GM23338 (cell line): ENCODE results near the gene SPSB4. TPM values are rescaled to one million over a fixed set of nuclear protein-coding genes. Genes with fewer than 3 reads are reported as not detected.

Experiments
- ATAC-seq: fragments of 200-7000 bp; cut with Tn5 transposase; 3 replicates; pipeline ENCODE4 v1.9.1; 2020
- DNase-seq: peaks from one replicate; pipeline ENCODE4 v3.0.0-alpha.2; 2015; ENCODE audit warnings: low spot score
- H2AFZ ChIP-seq: fragments of 200-600 bp; sonication (generic); 2 replicates; pipeline ENCODE4 v1.8.0; 2016; ENCODE audit warnings: antibody characterized with exemption, mild to moderate bottlenecking, moderate library complexity
- H3F3A ChIP-seq: fragments of 200-600 bp; sonication (generic); replicated peaks from 2 replicates; pipeline ENCODE4 v1.8.0; 2017; ENCODE audit warnings: antibody characterized with exemption, mixed run types, low read depth
- H3K27ac ChIP-seq: fragments of 200-600 bp; sonication (generic); 2 replicates; pipeline ENCODE4 v1.6.1; 2016; ENCODE audit warnings: low read depth
- H3K27me3 ChIP-seq: fragments of 200-600 bp; sonication (generic); 2 replicates; pipeline ENCODE4 v1.8.0; 2016; ENCODE audit warnings: mild to moderate bottlenecking, mixed run types, moderate library complexity; ENCODE audit not compliant: insufficient read depth
- H3K36me3 ChIP-seq: fragments of 200-600 bp; sonication (generic); 2 replicates; pipeline ENCODE4 v1.8.0; 2016; ENCODE audit warnings: mild to moderate bottlenecking; ENCODE audit not compliant: insufficient read depth
- H3K4me1 ChIP-seq: fragments of 200-600 bp; sonication (generic); 2 replicates; pipeline ENCODE4 v1.8.0; 2016; ENCODE audit warnings: mild to moderate bottlenecking, moderate library complexity; ENCODE audit not compliant: insufficient read depth
- H3K4me2 ChIP-seq: fragments of 200-600 bp; sonication (generic); 2 replicates; pipeline ENCODE4 v1.7.1; 2017; ENCODE audit warnings: mixed run types
- H3K4me3 ChIP-seq: fragments of 200-600 bp; sonication (generic); 2 replicates; pipeline ENCODE4 v1.6.1; 2016; ENCODE audit warnings: mixed run types
- H3K79me2 ChIP-seq: fragments of 200-600 bp; sonication (generic); replicated peaks from 2 replicates; pipeline ENCODE4 v1.8.0; 2017; ENCODE audit warnings: mild to moderate bottlenecking; ENCODE audit not compliant: insufficient read depth
- H3K9me2 ChIP-seq: fragments of 200-600 bp; sonication (generic); 2 replicates; pipeline ENCODE4 v1.8.0; 2017; ENCODE audit not compliant: insufficient read depth
- H4K20me1 ChIP-seq: fragments of 200-600 bp; sonication (generic); replicated peaks from 2 replicates; pipeline ENCODE4 v1.8.0; 2017; ENCODE audit warnings: mild to moderate bottlenecking; ENCODE audit not compliant: insufficient read depth
- H3K27ac Mint-ChIP-seq: 2 replicates; pipeline ENCODE4 v1.8.0; 2020; ENCODE audit warnings: inconsistent platforms, mild to moderate bottlenecking, moderate library complexity, mixed read lengths
- H3K27me3 Mint-ChIP-seq: 3 replicates; pipeline ENCODE4 v1.8.0; 2022; ENCODE audit warnings: low read depth, mild to moderate bottlenecking, moderate library complexity, mixed read lengths, inconsistent platforms; ENCODE audit not compliant: insufficient read depth, poor library complexity
- H3K36me3 Mint-ChIP-seq: 3 replicates; pipeline ENCODE4 v1.8.0; 2021; ENCODE audit warnings: low read depth, mild to moderate bottlenecking, inconsistent platforms, moderate library complexity, mixed read lengths
- H3K4me1 Mint-ChIP-seq: 3 replicates; pipeline ENCODE4 v1.8.0; 2020; ENCODE audit warnings: mild to moderate bottlenecking, inconsistent platforms, mixed read lengths
- H3K4me3 Mint-ChIP-seq: 3 replicates; pipeline ENCODE4 v1.8.0; 2021; ENCODE audit warnings: moderate library complexity, mild to moderate bottlenecking, inconsistent platforms, mixed read lengths
- H3K9me3 Mint-ChIP-seq: 3 replicates; pipeline ENCODE4 v1.8.0; 2020; ENCODE audit warnings: moderate library complexity, mild to moderate bottlenecking, inconsistent platforms, mixed read lengths
- EZH2 ChIP-seq: fragments of 200-600 bp; sonication (generic); IDR thresholded peaks from one replicate; pipeline ENCODE4 v1.8.0; 2017; ENCODE audit warnings: antibody characterized with exemption, mild to moderate bottlenecking, low read depth; ENCODE audit not compliant: unreplicated experiment
- JUNB ChIP-seq: IDR thresholded peaks from one replicate; pipeline ENCODE4 v1.6.1; 2016; ENCODE audit warnings: antibody characterized with exemption; ENCODE audit not compliant: unreplicated experiment
- POLR2AphosphoS5 ChIP-seq: IDR thresholded peaks from 2 replicates; pipeline ENCODE4 v1.6.1; 2016; ENCODE audit warnings: antibody characterized with exemption, low read depth
- ZNF114 ChIP-seq: fragments of 250-450 bp; sonication (Bioruptor Pico); IDR thresholded peaks from 2 replicates; pipeline ENCODE4 v1.5.0; 2020; ENCODE audit warnings: mild to moderate bottlenecking, moderate library complexity
- ZNF331 ChIP-seq: fragments of 250-450 bp; sonication (Bioruptor Pico); IDR thresholded peaks from 2 replicates; pipeline ENCODE4 v1.5.0; 2020; ENCODE audit warnings: low read depth, mild to moderate bottlenecking, moderate library complexity
- polyA plus RNA-seq: library from polyadenylated mRNA; unstranded; fragments of >200 nt; fragmentation: Nextera tagmentation; extraction: Ambion mirVana; gene quantifications from 2 replicates; pipeline ENCODE4 v1.2.1, GENCODE V29; 2016
- total RNA-seq: library from RNA; depleted of rRNA; stranded (reverse); fragments of >200 nt; shearing (Covaris generic); gene quantifications from 2 replicates; pipeline ENCODE4 v1.2.3, GENCODE V29; 2014
- TF ChIP-seq, protein P1 (sequence below), 2 experiments: fragments of 200-600 bp in 1 of 2; sonication (generic) in 1 of 2; conservative IDR thresholded peaks; 2 replicates each; pipeline versions ENCODE4 v1.5.1 to v1.6.1; 2016 to 2017; ENCODE audit warnings: antibody characterized with exemption in 2 of 2, low read depth in 2 of 2, mild to moderate bottlenecking in 2 of 2, moderate library complexity in 1 of 2
- TF ChIP-seq, protein P2 (sequence below): IDR thresholded peaks from 2 replicates; pipeline ENCODE4 v1.6.1; 2016; ENCODE audit warnings: antibody characterized with exemption
- TF ChIP-seq, protein P3 (sequence below): IDR thresholded peaks from one replicate; pipeline ENCODE4 v1.6.1; 2018; ENCODE audit warnings: antibody characterized with exemption; ENCODE audit not compliant: unreplicated experiment

Gene SPSB4
- total and polyA plus RNA-seq, 2 experiments from 2014 or later: 6.7 to 25.9 TPM

DNA sequence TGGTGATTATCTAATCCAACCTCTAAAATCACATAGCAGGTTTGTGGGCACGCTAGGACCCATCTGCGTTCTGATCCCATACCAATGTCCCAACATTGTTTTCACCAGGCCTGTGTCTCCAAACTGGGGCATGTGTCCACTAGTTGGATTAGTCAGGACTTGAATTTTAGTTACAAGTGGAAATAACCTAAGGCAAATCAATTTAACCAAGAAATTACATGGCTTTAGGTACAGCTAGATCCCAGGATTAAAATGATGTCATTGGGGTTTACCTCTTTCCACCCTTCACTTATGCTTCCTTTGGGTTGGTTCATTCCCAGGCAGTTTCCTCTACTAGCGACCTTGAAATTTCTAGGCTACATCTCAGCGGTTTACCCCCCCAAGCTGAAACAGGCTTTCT, 133.3 kb downstream of the SPSB4 start (continued):
- TF ChIP-seq, protein P1, sequence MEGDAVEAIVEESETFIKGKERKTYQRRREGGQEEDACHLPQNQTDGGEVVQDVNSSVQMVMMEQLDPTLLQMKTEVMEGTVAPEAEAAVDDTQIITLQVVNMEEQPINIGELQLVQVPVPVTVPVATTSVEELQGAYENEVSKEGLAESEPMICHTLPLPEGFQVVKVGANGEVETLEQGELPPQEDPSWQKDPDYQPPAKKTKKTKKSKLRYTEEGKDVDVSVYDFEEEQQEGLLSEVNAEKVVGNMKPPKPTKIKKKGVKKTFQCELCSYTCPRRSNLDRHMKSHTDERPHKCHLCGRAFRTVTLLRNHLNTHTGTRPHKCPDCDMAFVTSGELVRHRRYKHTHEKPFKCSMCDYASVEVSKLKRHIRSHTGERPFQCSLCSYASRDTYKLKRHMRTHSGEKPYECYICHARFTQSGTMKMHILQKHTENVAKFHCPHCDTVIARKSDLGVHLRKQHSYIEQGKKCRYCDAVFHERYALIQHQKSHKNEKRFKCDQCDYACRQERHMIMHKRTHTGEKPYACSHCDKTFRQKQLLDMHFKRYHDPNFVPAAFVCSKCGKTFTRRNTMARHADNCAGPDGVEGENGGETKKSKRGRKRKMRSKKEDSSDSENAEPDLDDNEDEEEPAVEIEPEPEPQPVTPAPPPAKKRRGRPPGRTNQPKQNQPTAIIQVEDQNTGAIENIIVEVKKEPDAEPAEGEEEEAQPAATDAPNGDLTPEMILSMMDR (conservative IDR thresholded peaks at IDR 0.05; ENCODE audit: low read depth in 2 of 2): no peak
- TF ChIP-seq POLR2AphosphoS5 (no peak), ZNF331 (CRISPR knock-in tag) (no peak), ZNF114 (CRISPR knock-in tag) (no peak), JUNB (no peak)
- TF ChIP-seq, protein P2, sequence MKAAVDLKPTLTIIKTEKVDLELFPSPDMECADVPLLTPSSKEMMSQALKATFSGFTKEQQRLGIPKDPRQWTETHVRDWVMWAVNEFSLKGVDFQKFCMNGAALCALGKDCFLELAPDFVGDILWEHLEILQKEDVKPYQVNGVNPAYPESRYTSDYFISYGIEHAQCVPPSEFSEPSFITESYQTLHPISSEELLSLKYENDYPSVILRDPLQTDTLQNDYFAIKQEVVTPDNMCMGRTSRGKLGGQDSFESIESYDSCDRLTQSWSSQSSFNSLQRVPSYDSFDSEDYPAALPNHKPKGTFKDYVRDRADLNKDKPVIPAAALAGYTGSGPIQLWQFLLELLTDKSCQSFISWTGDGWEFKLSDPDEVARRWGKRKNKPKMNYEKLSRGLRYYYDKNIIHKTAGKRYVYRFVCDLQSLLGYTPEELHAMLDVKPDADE: no peak

DNA sequence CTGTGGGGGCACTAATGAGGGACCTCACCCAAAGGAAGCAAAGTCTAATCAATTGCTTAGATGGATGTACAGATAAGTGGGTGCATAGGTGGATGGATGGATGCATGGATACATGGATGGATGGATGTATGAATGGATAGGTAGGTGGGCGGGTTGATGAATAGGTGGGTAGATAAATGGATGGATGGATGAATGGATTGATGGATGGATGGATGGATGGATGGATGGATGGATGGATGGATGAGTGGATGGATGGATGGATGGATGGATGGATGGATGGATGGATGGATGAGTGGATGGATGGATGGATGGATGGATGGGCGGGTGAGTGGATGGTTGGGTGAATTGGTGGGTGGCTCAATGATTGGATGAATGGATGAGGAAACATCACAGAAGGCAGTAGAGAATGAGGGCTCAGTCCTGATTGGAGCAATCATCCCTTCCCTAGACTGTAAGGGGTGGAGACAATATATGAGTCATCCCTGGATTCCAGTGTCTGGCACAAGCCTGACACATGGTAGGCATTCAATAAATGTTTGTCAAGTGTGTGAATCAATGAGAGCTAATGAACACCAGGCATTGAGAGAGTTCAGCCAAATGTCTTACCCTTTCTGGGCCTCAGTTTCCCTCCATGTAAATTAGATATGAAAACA, 140.1 kb downstream of the SPSB4 start:
- H3K36me3 ChIP-seq: no peaks in the 10 kb centered on the region
- H3K27ac Mint-ChIP-seq: no peak overlapping the region
- H3K9me3 Mint-ChIP-seq: no peaks in the 10 kb centered on the region
- H3K4me2 ChIP-seq: no peak overlapping the region
- H3K4me1 Mint-ChIP-seq: 0 out of 3 replicates have a peak, but pooled peaks cover 2% of the 10 kb centered on the region
- H3K4me1 ChIP-seq: no peaks in the 10 kb centered on the region
- ATAC-seq (no peak), DNase-seq (no peak)
- H3K4me3 ChIP-seq: no peak overlapping the region
- no peaks in the 10 kb centered on the region for H3K79me2 ChIP-seq
- no peak overlapping the region for H2AFZ ChIP-seq
- H3K27ac ChIP-seq: no peak overlapping the region
- no peaks in the 10 kb centered on the region for H3F3A ChIP-seq
- H3K9me2 ChIP-seq: no peaks in the 10 kb centered on the region
- no peaks in the 10 kb centered on the region for H4K20me1 ChIP-seq
- no peaks in the 10 kb centered on the region for H3K36me3 Mint-ChIP-seq
- H3K27me3 ChIP-seq: no peaks in the 10 kb centered on the region
- H3K4me3 Mint-ChIP-seq: no peak overlapping the region
- no peaks in the 10 kb centered on the region for H3K27me3 Mint-ChIP-seq
- TF ChIP-seq, protein P2: no peak
- TF ChIP-seq, protein P3, sequence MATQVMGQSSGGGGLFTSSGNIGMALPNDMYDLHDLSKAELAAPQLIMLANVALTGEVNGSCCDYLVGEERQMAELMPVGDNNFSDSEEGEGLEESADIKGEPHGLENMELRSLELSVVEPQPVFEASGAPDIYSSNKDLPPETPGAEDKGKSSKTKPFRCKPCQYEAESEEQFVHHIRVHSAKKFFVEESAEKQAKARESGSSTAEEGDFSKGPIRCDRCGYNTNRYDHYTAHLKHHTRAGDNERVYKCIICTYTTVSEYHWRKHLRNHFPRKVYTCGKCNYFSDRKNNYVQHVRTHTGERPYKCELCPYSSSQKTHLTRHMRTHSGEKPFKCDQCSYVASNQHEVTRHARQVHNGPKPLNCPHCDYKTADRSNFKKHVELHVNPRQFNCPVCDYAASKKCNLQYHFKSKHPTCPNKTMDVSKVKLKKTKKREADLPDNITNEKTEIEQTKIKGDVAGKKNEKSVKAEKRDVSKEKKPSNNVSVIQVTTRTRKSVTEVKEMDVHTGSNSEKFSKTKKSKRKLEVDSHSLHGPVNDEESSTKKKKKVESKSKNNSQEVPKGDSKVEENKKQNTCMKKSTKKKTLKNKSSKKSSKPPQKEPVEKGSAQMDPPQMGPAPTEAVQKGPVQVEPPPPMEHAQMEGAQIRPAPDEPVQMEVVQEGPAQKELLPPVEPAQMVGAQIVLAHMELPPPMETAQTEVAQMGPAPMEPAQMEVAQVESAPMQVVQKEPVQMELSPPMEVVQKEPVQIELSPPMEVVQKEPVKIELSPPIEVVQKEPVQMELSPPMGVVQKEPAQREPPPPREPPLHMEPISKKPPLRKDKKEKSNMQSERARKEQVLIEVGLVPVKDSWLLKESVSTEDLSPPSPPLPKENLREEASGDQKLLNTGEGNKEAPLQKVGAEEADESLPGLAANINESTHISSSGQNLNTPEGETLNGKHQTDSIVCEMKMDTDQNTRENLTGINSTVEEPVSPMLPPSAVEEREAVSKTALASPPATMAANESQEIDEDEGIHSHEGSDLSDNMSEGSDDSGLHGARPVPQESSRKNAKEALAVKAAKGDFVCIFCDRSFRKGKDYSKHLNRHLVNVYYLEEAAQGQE: no peak
- TF ChIP-seq EZH2 (no peak), ZNF114 (CRISPR knock-in tag) (no peak), POLR2AphosphoS5 (no peak), JUNB (no peak)
- TF ChIP-seq, protein P1 (conservative IDR thresholded peaks at IDR 0.05; ENCODE audit: low read depth in 2 of 2): no peak
